IPS DF 19.7 (cell line): ENCODE measurements around the gene SIN3A.
"Not testable (repeated sequence)": the region's sequence is repeated elsewhere in the genome, so short reads cannot be mapped to it uniquely, and the experiment has no call there.

Source experiments
- DNase-seq: peaks from one replicate; pipeline ENCODE4 v3.0.0-alpha.2; 2013; ENCODE audit warnings: low read depth, low spot score

SIN3A gene

DNA sequence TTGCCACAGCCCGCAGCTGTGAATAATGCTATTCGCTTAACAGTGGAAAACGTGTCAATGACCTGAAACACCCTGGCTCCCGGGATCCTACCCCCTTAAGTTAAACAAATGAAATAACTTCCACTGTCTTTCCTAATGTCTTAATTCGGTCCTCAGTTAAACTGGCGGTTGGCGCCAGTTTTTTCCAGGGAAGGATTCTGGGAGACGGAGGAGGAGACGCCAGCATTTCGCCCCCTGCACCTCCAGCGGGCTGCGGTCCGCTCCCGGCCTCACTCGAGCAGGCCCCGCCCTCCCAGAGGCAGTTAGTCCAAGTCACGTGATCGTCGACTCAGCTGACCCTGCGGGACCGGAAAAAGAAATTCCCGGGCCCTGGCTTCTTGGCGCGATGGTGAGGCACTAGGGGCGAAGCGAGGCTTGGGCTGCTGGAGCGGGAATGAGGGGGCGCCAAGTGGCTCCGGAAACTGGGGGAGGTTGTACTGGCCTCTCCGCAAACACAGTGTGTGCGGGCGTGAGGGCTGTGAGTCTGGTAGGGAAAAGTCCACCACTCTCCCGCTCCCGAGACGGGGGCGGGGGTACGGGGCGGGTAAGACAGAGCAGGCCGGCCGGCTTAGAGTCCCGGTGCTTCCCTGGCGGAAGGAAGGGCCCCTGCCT lies 115.7 kb downstream of the SIN3A start, which contains the start of gene COMMD4:
Gene COMMD4 (plus strand): TSS at position 359 of the 651 bp plus-strand sequence. CDS start 27 bp downstream, at position 386.
- peak; percentile 78 for DNase-seq

GRCh38 chr15:75335313-75335704 lies 116.2 kb downstream of the SIN3A start:
- no peak for DNase-seq

GRCh38 chr15:75333654-75334419 lies 117.7 kb downstream of the SIN3A start:
- DNase-seq = not testable (repeated sequence)

GRCh38 chr15:75332093-75332492 lies 119.4 kb downstream of the SIN3A start:
- not testable (repeated sequence) for DNase-seq

GRCh38 chr15:75329571-75329970 lies 121.9 kb downstream of the SIN3A start:
- DNase-seq = no peak

GRCh38 chr15:75328493-75329314 lies 122.8 kb downstream of the SIN3A start:
- no peak for DNase-seq

DNA sequence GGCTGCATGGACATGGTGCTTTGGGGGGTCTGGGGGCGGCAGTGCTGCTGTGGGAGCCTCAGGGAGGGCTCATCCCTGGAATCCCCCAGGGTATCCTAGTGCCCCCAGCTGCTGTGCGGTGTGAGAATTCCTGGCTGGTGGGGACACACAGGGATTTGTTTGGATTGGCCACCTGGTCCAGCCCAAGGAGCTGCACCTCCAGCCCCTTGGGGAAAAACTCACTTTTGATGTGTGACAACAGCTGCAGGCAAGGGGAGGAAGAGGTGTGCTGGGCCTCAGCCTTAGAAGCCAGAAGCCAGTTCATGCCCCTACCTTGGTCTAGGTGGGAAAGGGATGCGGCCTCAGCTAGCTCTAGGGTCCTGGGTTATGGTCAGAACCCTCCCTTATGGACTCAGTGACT lies 124.0 kb downstream of the SIN3A start:
- DNase-seq = no peak

GRCh38 chr15:75327005-75327404 lies 124.5 kb downstream of the SIN3A start:
- no peak for DNase-seq

DNA sequence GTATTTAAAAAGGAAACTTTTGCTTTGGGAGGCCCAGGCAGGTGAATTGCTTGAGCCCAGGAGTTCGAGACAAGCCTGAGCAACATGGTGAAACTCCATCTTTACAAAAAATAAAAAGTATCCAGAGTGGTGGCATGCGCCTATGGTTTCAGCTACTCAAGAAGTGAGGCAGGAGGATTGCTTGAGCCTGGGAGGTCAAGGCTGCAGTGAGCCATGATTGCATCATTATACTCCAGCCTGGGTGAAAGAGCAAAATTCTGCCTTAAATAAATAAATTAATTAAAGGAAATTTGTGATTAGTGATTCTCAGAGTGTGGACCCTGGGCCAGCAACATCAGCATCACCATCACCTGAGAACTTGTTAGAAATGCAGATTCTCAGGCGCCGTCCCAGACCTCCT lies 125.6 kb downstream of the SIN3A start:
- DNase-seq = no peak

DNA sequence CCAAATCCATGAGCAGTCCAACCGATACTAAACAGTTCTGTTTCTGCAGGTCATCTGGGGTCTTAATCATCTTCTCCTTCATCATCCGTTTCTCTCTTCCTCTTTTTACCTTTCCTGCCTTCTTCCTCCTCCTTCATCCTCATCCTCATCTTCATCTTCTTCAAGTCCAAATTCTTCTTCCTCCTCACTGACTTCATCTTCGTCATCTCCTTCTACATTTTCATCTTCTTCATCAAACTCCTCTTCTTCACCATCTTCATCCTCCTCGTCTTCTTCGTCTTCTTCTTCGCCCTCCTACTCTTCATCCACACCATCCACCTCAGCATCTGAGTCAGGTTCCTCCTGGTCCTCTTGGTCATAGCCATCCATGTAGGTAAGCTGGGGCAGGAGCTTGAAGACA lies 129.8 kb downstream of the SIN3A start:
- DNase-seq = no peak
